GM12892 (cell line): Measurements from ENCODE around the gene PER2.
"Not testable (repeated sequence)": the region's sequence is repeated elsewhere in the genome, so short reads cannot be mapped to it uniquely, and the experiment has no call there.

Experiments
- DNase-seq: peaks from one replicate; pipeline ENCODE4 v3.0.0; 2011; ENCODE audit not compliant: insufficient read length
- FAIRE-seq: peaks from 2 replicates; lab custom pipeline; 2011; peaks lifted over from hg19 to GRCh38; lab: Jason Lieb, UNC
- POLR2A ChIP-seq: IDR thresholded peaks from 2 replicates; pipeline ENCODE4 v1.6.1; 2011; ENCODE audit warnings: low read depth, low read length, control low read depth
- POLR2AphosphoS5 ChIP-seq: IDR thresholded peaks from 2 replicates; pipeline ENCODE4 v1.6.1; 2011; ENCODE audit warnings: low read depth, low read length, control low read depth
- TAF1 ChIP-seq: IDR thresholded peaks from 2 replicates; pipeline ENCODE4 v1.6.1; 2011; ENCODE audit warnings: low read depth, mild to moderate bottlenecking, control low read depth, low read length, borderline replicate concordance

The PER2 gene

GRCh38 chr2:238281826-238282480 is 6.5 kb downstream of the PER2 start:
- TF ChIP-seq TAF1 (no peak), POLR2AphosphoS5 (no peak), POLR2A (no peak)
- DNase-seq (no peak), FAIRE-seq (no peak)

GRCh38 chr2:238280083-238280825 is 8.2 kb downstream of the PER2 start:
- FAIRE-seq, result no peak
- TF ChIP-seq POLR2AphosphoS5, result no peak
- TF ChIP-seq TAF1, result no peak
- DNase-seq, result no peak

- no peak for FAIRE-seq
- TF ChIP-seq POLR2AphosphoS5 (no peak), POLR2A (no peak), TAF1 (no peak)
- no peak for DNase-seq
Observed at GRCh38 chr2:238279324-238279682, 9.1 kb downstream of the PER2 start.

- TF ChIP-seq TAF1 (no peak), POLR2A (no peak), POLR2AphosphoS5 (no peak)
- FAIRE-seq, result no peak
- no peak for DNase-seq
Observed at GRCh38 chr2:238278626-238279323, 9.6 kb downstream of the PER2 start.

- TF ChIP-seq TAF1, result no peak
- TF ChIP-seq POLR2AphosphoS5, result no peak
- no peak for TF ChIP-seq POLR2A
- FAIRE-seq, result no peak
Observed at GRCh38 chr2:238277695-238278094, 10.7 kb downstream of the PER2 start.

GRCh38 chr2:238274152-238274865 is 14.1 kb downstream of the PER2 start:
- FAIRE-seq, result no peak
- TF ChIP-seq POLR2A, result no peak
- no peak for TF ChIP-seq POLR2AphosphoS5
- no peak for TF ChIP-seq TAF1
- DNase-seq, result no peak

More at GRCh38 chr2:238277695-238278094, 10.7 kb downstream of the PER2 start:
- no peak for DNase-seq

- not testable (repeated sequence) for FAIRE-seq, DNase-seq
Observed at GRCh38 chr2:238273433-238273832, 15.0 kb downstream of the PER2 start.

- no peak for TF ChIP-seq POLR2A
- TF ChIP-seq POLR2AphosphoS5, result no peak
- TF ChIP-seq TAF1, result no peak
- DNase-seq (no peak), FAIRE-seq (no peak)
Observed at GRCh38 chr2:238272156-238272555, 16.3 kb downstream of the PER2 start.

GRCh38 chr2:238271686-238272085 is 16.7 kb downstream of the PER2 start:
- not testable (repeated sequence) for FAIRE-seq, DNase-seq

GRCh38 chr2:238271061-238271554 is 17.3 kb downstream of the PER2 start:
- DNase-seq (no peak), FAIRE-seq (no peak)
- no peak for TF ChIP-seq POLR2AphosphoS5
- TF ChIP-seq POLR2A, result no peak
- TF ChIP-seq TAF1, result no peak

GRCh38 chr2:238270606-238271005 is 17.8 kb downstream of the PER2 start:
- DNase-seq (no peak), FAIRE-seq (no peak)
- TF ChIP-seq POLR2AphosphoS5 (no peak), POLR2A (no peak), TAF1 (no peak)

- TF ChIP-seq TAF1 (no peak), POLR2A (no peak), POLR2AphosphoS5 (no peak)
- DNase-seq (no peak), FAIRE-seq (no peak)
Observed at GRCh38 chr2:238269741-238270140, 18.7 kb downstream of the PER2 start.
